ENCODE data around the gene MAT1A. TPM values are rescaled to one million over a fixed set of nuclear protein-coding genes. Genes with fewer than 3 reads are reported as not detected.

MAT1A gene
- total and polyA plus RNA-seq, 2 experiments from 2014 or later = 0.97 to 8.0 TPM

GRCh38 chr10:80253266-80253962 lies 36.0 kb downstream of the MAT1A start:
- Histone ChIP-seq H3K4me1 (ENCODE audit: insufficient read depth) (0 out of 2 replicates have a peak, but pooled peaks cover 5% of the 10 kb centered on the region), H2AFZ (no peak overlapping the region), H3F3A (replicated peaks; ENCODE audit: low read depth) (no peaks in the 10 kb centered on the region), H3K27me3 (ENCODE audit: insufficient read depth) (no peaks in the 10 kb centered on the region), H3K4me2 (no peak overlapping the region), H3K79me2 (replicated peaks; ENCODE audit: insufficient read depth) (no peaks in the 10 kb centered on the region), H3K9me2 (ENCODE audit: insufficient read depth) (0 out of 2 replicates have a peak, but pooled peaks cover 3% of the 10 kb centered on the region), H4K20me1 (replicated peaks; ENCODE audit: insufficient read depth) (no peaks in the 10 kb centered on the region), H3K4me3 (no peak overlapping the region), H3K27ac (ENCODE audit: low read depth) (no peak overlapping the region), H3K36me3 (ENCODE audit: insufficient read depth) (no peaks in the 10 kb centered on the region)
- DNase-seq (ENCODE audit: low spot score) = no peak
- H3K9me3 Mint-ChIP-seq = no peaks in the 10 kb centered on the region; the same call in 2 of the 3 replicates
- no peak overlapping the region for H3K4me3 Mint-ChIP-seq
- no peaks in the 10 kb centered on the region for H3K36me3 Mint-ChIP-seq (ENCODE audit: low read depth)
- peaks cover 6% of the 10 kb centered on the region for H3K4me1 Mint-ChIP-seq
- no peak overlapping the region for H3K27ac Mint-ChIP-seq
- ATAC-seq = no peak
- H3K27me3 Mint-ChIP-seq (ENCODE audit: insufficient read depth, low read depth, poor library complexity) = peaks cover 6% of the 10 kb centered on the region
- TF ChIP-seq CREB1 (CRISPR knock-in tag; IDR thresholded peaks at IDR 0.05; ENCODE audit: low read depth) (no peak), ZNF114 (CRISPR knock-in tag; IDR thresholded peaks at IDR 0.05) (no peak), STAT1 (IDR thresholded peaks at IDR 0.05; ENCODE audit: unreplicated experiment) (no peak), ZNF331 (CRISPR knock-in tag; IDR thresholded peaks at IDR 0.05; ENCODE audit: low read depth) (no peak), EZH2 (IDR thresholded peaks at IDR 0.05; ENCODE audit: low read depth, unreplicated experiment) (no peak), JUNB (IDR thresholded peaks at IDR 0.05; ENCODE audit: unreplicated experiment) (no peak)

GRCh38 chr10:80252296-80252887 lies 37.1 kb downstream of the MAT1A start:
- H3K36me3 ChIP-seq (ENCODE audit: insufficient read depth) = no peaks in the 10 kb centered on the region
- 0 out of 2 replicates have a peak, but pooled peaks cover 3% of the 10 kb centered on the region for H3K9me2 ChIP-seq (ENCODE audit: insufficient read depth)
- H3K4me1 ChIP-seq (ENCODE audit: insufficient read depth) = 0 out of 2 replicates have a peak, but pooled peaks cover 5% of the 10 kb centered on the region
- ATAC-seq (no peak), DNase-seq (ENCODE audit: low spot score) (no peak)
- H3K27me3 ChIP-seq (ENCODE audit: insufficient read depth) = no peaks in the 10 kb centered on the region
- H3K9me3 Mint-ChIP-seq = no peaks in the 10 kb centered on the region; the same call in 2 of the 3 replicates
- no peaks in the 10 kb centered on the region for H3K79me2 ChIP-seq (replicated peaks; ENCODE audit: insufficient read depth)
- no peaks in the 10 kb centered on the region for H3F3A ChIP-seq (replicated peaks; ENCODE audit: low read depth)
- no peak overlapping the region for H2AFZ ChIP-seq
- H3K4me3 ChIP-seq = no peak overlapping the region
- H3K36me3 Mint-ChIP-seq (ENCODE audit: low read depth) = no peaks in the 10 kb centered on the region
- H3K27ac ChIP-seq (ENCODE audit: low read depth) = no peak overlapping the region
- no peaks in the 10 kb centered on the region for H4K20me1 ChIP-seq (replicated peaks; ENCODE audit: insufficient read depth)
- peaks cover 6% of the 10 kb centered on the region for H3K27me3 Mint-ChIP-seq (ENCODE audit: insufficient read depth, low read depth, poor library complexity)
- no peak overlapping the region for H3K4me2 ChIP-seq
- H3K4me1 Mint-ChIP-seq = peaks cover 6% of the 10 kb centered on the region
- no peak overlapping the region for H3K27ac Mint-ChIP-seq
- no peak overlapping the region for H3K4me3 Mint-ChIP-seq
- TF ChIP-seq, protein P1, sequence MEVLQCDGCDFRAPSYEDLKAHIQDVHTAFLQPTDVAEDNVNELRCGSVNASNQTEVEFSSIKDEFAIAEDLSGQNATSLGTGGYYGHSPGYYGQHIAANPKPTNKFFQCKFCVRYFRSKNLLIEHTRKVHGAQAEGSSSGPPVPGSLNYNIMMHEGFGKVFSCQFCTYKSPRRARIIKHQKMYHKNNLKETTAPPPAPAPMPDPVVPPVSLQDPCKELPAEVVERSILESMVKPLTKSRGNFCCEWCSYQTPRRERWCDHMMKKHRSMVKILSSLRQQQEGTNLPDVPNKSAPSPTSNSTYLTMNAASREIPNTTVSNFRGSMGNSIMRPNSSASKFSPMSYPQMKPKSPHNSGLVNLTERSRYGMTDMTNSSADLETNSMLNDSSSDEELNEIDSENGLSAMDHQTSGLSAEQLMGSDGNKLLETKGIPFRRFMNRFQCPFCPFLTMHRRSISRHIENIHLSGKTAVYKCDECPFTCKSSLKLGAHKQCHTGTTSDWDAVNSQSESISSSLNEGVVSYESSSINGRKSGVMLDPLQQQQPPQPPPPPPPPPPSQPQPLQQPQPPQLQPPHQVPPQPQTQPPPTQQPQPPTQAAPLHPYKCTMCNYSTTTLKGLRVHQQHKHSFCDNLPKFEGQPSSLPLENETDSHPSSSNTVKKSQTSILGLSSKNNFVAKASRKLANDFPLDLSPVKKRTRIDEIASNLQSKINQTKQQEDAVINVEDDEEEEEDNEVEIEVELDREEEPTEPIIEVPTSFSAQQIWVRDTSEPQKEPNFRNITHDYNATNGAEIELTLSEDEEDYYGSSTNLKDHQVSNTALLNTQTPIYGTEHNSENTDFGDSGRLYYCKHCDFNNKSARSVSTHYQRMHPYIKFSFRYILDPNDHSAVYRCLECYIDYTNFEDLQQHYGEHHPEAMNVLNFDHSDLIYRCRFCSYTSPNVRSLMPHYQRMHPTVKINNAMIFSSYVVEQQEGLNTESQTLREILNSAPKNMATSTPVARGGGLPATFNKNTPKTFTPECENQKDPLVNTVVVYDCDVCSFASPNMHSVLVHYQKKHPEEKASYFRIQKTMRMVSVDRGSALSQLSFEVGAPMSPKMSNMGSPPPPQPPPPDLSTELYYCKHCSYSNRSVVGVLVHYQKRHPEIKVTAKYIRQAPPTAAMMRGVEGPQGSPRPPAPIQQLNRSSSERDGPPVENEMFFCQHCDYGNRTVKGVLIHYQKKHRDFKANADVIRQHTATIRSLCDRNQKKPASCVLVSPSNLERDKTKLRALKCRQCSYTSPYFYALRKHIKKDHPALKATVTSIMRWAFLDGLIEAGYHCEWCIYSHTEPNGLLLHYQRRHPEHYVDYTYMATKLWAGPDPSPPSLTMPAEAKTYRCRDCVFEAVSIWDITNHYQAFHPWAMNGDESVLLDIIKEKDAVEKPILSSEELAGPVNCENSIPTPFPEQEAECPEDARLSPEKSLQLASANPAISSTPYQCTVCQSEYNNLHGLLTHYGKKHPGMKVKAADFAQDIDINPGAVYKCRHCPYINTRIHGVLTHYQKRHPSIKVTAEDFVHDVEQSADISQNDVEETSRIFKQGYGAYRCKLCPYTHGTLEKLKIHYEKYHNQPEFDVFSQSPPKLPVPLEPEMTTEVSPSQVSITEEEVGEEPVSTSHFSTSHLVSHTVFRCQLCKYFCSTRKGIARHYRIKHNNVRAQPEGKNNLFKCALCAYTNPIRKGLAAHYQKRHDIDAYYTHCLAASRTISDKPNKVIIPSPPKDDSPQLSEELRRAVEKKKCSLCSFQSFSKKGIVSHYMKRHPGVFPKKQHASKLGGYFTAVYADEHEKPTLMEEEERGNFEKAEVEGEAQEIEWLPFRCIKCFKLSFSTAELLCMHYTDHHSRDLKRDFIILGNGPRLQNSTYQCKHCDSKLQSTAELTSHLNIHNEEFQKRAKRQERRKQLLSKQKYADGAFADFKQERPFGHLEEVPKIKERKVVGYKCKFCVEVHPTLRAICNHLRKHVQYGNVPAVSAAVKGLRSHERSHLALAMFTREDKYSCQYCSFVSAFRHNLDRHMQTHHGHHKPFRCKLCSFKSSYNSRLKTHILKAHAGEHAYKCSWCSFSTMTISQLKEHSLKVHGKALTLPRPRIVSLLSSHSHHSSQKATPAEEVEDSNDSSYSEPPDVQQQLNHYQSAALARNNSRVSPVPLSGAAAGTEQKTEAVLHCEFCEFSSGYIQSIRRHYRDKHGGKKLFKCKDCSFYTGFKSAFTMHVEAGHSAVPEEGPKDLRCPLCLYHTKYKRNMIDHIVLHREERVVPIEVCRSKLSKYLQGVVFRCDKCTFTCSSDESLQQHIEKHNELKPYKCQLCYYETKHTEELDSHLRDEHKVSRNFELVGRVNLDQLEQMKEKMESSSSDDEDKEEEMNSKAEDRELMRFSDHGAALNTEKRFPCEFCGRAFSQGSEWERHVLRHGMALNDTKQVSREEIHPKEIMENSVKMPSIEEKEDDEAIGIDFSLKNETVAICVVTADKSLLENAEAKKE (CRISPR knock-in tag; IDR thresholded peaks at IDR 0.05) = no peak
- TF ChIP-seq EZH2phosphoT487 (IDR thresholded peaks at IDR 0.05; ENCODE audit: unreplicated experiment) = no peak
- TF ChIP-seq ZNF114 (CRISPR knock-in tag; IDR thresholded peaks at IDR 0.05) = no peak
- TF ChIP-seq, protein P2, sequence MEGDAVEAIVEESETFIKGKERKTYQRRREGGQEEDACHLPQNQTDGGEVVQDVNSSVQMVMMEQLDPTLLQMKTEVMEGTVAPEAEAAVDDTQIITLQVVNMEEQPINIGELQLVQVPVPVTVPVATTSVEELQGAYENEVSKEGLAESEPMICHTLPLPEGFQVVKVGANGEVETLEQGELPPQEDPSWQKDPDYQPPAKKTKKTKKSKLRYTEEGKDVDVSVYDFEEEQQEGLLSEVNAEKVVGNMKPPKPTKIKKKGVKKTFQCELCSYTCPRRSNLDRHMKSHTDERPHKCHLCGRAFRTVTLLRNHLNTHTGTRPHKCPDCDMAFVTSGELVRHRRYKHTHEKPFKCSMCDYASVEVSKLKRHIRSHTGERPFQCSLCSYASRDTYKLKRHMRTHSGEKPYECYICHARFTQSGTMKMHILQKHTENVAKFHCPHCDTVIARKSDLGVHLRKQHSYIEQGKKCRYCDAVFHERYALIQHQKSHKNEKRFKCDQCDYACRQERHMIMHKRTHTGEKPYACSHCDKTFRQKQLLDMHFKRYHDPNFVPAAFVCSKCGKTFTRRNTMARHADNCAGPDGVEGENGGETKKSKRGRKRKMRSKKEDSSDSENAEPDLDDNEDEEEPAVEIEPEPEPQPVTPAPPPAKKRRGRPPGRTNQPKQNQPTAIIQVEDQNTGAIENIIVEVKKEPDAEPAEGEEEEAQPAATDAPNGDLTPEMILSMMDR (conservative IDR thresholded peaks at IDR 0.05; ENCODE audit: low read depth in 2 of 2) = no peak
- TF ChIP-seq POLR2AphosphoS5 (IDR thresholded peaks at IDR 0.05; ENCODE audit: low read depth) = no peak
- TF ChIP-seq CREB1 (CRISPR knock-in tag; IDR thresholded peaks at IDR 0.05; ENCODE audit: low read depth) = no peak
